ENCODE data around the gene PALLD.

DNA sequence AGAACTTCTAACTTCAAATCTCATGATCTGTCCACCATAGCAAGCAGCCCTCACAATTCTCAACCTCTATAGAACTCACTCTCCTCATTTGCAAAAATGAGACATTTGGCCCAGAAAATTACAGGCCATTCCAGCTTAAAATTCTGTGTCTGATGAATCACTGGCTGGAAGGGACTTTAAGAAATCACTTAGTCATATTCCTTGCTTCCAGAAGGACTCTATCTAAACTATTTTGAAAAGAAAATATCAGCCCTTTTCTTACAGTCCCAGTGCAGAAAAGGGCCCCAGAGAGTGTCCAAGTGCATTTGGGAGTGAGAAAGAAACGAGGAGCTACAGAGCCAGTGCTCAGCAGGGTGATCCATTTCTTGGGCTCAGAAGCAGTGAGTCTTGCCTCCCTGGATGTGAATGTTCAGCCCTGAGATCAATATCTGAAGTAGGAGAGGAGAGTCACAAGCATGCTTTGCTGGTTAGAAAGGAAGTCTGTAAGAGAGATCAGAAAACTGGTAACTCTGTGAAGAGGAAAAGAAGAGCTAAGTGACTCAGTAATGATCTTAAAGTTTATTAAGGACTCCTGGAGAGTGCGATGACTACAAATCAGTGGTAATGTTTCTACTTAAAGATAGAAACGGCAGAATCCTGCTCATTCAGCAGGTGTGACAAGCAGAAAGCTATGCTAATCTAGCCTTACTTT, 139.8 kb downstream of the PALLD start:
- TF ChIP-seq CTCF (IDR thresholded peaks at IDR 0.05; ENCODE audit: control extremely low read depth in 1 of 3, insufficient read depth in 1 of 3, low read depth in 1 of 3, low read length in 3 of 3) (no peak), SIRT6 (IDR thresholded peaks at IDR 0.05; ENCODE audit: low read length) (no peak), POLR2A (IDR thresholded peaks at IDR 0.05; ENCODE audit: control extremely low read depth in 1 of 2, low read depth in 2 of 2, low read length in 2 of 2) (no peak), POLR2AphosphoS5 (IDR thresholded peaks at IDR 0.05; ENCODE audit: low read depth, low read length) (no peak), SIN3A (conservative IDR thresholded peaks at IDR 0.05 in 1 of 2, IDR thresholded peaks at IDR 0.05 in 1 of 2; ENCODE audit: low read depth in 1 of 2, low read length in 2 of 2) (no peak), KDM1A (IDR thresholded peaks at IDR 0.05; ENCODE audit: borderline replicate concordance, low read length) (no peak), SUZ12 (IDR thresholded peaks at IDR 0.05; ENCODE audit: low read length) (no peak), NRF1 (IDR thresholded peaks at IDR 0.05; ENCODE audit: low read depth, low read length) (no peak), SP2 (IDR thresholded peaks at IDR 0.05; ENCODE audit: low read length) (no peak), USF2 (IDR thresholded peaks at IDR 0.05; ENCODE audit: low read length) (no peak), GABPA (IDR thresholded peaks at IDR 0.05; ENCODE audit: borderline replicate concordance, insufficient read depth, low read length) (no peak), RFX5 (IDR thresholded peaks at IDR 0.05; ENCODE audit: borderline replicate concordance, low read depth, low read length) (no peak), TEAD4 (IDR thresholded peaks at IDR 0.05; ENCODE audit: low read depth, low read length) (no peak)
- TF ChIP-seq, protein P1, sequence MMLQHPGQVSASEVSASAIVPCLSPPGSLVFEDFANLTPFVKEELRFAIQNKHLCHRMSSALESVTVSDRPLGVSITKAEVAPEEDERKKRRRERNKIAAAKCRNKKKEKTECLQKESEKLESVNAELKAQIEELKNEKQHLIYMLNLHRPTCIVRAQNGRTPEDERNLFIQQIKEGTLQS (IDR thresholded peaks at IDR 0.05; ENCODE audit: insufficient read depth, low read depth, low read length): no peak

Measured in H1 (cell line).